SK-N-SH treated with all-trans-retinoic acid at 6 μM for 48 hours (cell line): ENCODE results near the gene CCKAR.

Experiments used
- ARNTL ChIP-seq: fragments of 450-650 bp; formaldehyde crosslinking; IDR thresholded peaks from 2 replicates; pipeline ENCODE4 v1.5.0; 2020; ENCODE audit warnings: low read depth, mild to moderate bottlenecking, moderate library complexity, borderline replicate concordance
- CREB5 ChIP-seq: fragments of 250-450 bp; sonication (Bioruptor Pico); IDR thresholded peaks from 2 replicates; pipeline ENCODE4 v1.5.1; 2020; ENCODE audit warnings: low read depth, mild to moderate bottlenecking, moderate library complexity
- CSRNP3 ChIP-seq: fragments of 250-450 bp; sonication (Bioruptor Pico); IDR thresholded peaks from 2 replicates; pipeline ENCODE4 v1.5.1; 2021; ENCODE audit warnings: mild to moderate bottlenecking, moderate library complexity
- ESRRG ChIP-seq: fragments of 250-450 bp; sonication (Bioruptor Pico); IDR thresholded peaks from 2 replicates; pipeline ENCODE4 v1.6.1; 2021; ENCODE audit warnings: mild to moderate bottlenecking
- GLIS3 ChIP-seq: fragments of 250-450 bp; sonication (Bioruptor Pico); IDR thresholded peaks from 2 replicates; pipeline ENCODE4 v1.5.0; 2020; ENCODE audit warnings: mild to moderate bottlenecking, moderate library complexity
- ISL1 ChIP-seq: fragments of 250-450 bp; sonication (Bioruptor Pico); IDR thresholded peaks from 2 replicates; pipeline ENCODE4 v2.1.2; 2022; ENCODE audit warnings: mild to moderate bottlenecking, moderate library complexity
- PATZ1 ChIP-seq: fragments of 250-450 bp; sonication (Bioruptor Pico); IDR thresholded peaks from 2 replicates; pipeline ENCODE4 v1.8.0; 2020; ENCODE audit warnings: mild to moderate bottlenecking, moderate library complexity, borderline replicate concordance
- RARB ChIP-seq: fragments of 250-450 bp; sonication (Bioruptor Pico); IDR thresholded peaks from 2 replicates; pipeline ENCODE4 v1.8.0; 2021; ENCODE audit warnings: mild to moderate bottlenecking, moderate library complexity
- SNAI2 ChIP-seq: fragments of 250-450 bp; sonication (Bioruptor Pico); IDR thresholded peaks from 2 replicates; pipeline ENCODE4 v1.5.0; 2020; ENCODE audit warnings: mild to moderate bottlenecking, moderate library complexity
- TCF4 ChIP-seq: fragments of 250-450 bp; sonication (Bioruptor Pico); IDR thresholded peaks from 2 replicates; pipeline ENCODE4 v1.8.0; 2021; ENCODE audit warnings: mild to moderate bottlenecking, moderate library complexity, borderline replicate concordance
- TOX ChIP-seq: fragments of 250-450 bp; sonication (Bioruptor Pico); IDR thresholded peaks from 2 replicates; pipeline ENCODE4 v1.8.0; 2021; ENCODE audit warnings: mild to moderate bottlenecking, moderate library complexity, borderline replicate concordance
- ZFP3 ChIP-seq: fragments of 250-450 bp; sonication (Bioruptor Pico); IDR thresholded peaks from 2 replicates; pipeline ENCODE4 v1.5.0; 2020; ENCODE audit warnings: mild to moderate bottlenecking, moderate library complexity
- ZFP30 ChIP-seq: fragments of 450-650 bp; formaldehyde crosslinking; IDR thresholded peaks from 2 replicates; pipeline ENCODE4 v1.5.0; 2022; ENCODE audit warnings: mild to moderate bottlenecking, moderate library complexity
- ZNF8 ChIP-seq: fragments of 450-650 bp; formaldehyde crosslinking; IDR thresholded peaks from 2 replicates; pipeline ENCODE4 v1.5.0; 2020; ENCODE audit warnings: mild to moderate bottlenecking, moderate library complexity

- TF ChIP-seq ISL1 (CRISPR knock-in tag) (no peak), GLIS3 (CRISPR knock-in tag) (no peak), TOX (CRISPR knock-in tag) (no peak), PATZ1 (CRISPR knock-in tag) (no peak), ZNF8 (no peak), CSRNP3 (CRISPR knock-in tag) (no peak), TCF4 (CRISPR knock-in tag) (no peak), ESRRG (no peak), ZFP30 (no peak), ZFP3 (no peak), CREB5 (CRISPR knock-in tag) (no peak), RARB (CRISPR knock-in tag) (no peak), ARNTL (CRISPR knock-in tag) (no peak), SNAI2 (no peak)
Observed at GRCh38 chr4:26515936-26516335, 25.7 kb upstream of the CCKAR start.
